H1 (cell line): ENCODE measurements around the gene PSMC2. TPM values are rescaled to one million over a fixed set of nuclear protein-coding genes. Genes with fewer than 3 reads are reported as not detected.
A peak's percentile ranks its signal among the peaks of the same experiment; 100 is the strongest.

Experiments
- ASH2L ChIP-seq: fragments of 200-600, 300-600 bp; sonication (generic); IDR thresholded peaks from one replicate; pipeline ENCODE4 v1.7.1; 2017; ENCODE audit warnings: low read length
- ATF3 ChIP-seq: IDR thresholded peaks from 2 replicates; pipeline ENCODE4 v1.6.1; 2011; ENCODE audit warnings: low read depth, mild to moderate bottlenecking, low read length; ENCODE audit not compliant: insufficient read depth
- CBX5 ChIP-seq: fragments of 300-800, 300-1000 bp; sonication (generic); IDR thresholded peaks from 2 replicates; pipeline ENCODE4 v1.7.1; 2016; ENCODE audit warnings: antibody characterized with exemption, low read length, low read depth
- CTCF ChIP-seq, 3 experiments: IDR thresholded peaks; 1 replicate in 2 of 3; 2 replicates in 1 of 3; pipeline versions ENCODE4 v1.5.1 to v1.6.1; 2011; ENCODE audit warnings: low read length in 3 of 3, mild to moderate bottlenecking in 3 of 3, inconsistent platforms in 2 of 3, low read depth in 1 of 3, moderate library complexity in 1 of 3; ENCODE audit not compliant: insufficient read depth in 1 of 3; ENCODE audit errors: control extremely low read depth in 1 of 3
- E2F6 ChIP-seq: IDR thresholded peaks from 2 replicates; pipeline ENCODE4 v1.6.1; 2012; ENCODE audit warnings: inconsistent platforms
- GTF2F1 ChIP-seq: IDR thresholded peaks from 2 replicates; pipeline ENCODE4 v1.6.1; 2012; ENCODE audit warnings: low read depth, low read length, improper control_type of control experiment, borderline replicate concordance
- JUN ChIP-seq: IDR thresholded peaks from 2 replicates; pipeline ENCODE4 v1.6.1; 2011; ENCODE audit warnings: low read depth, mild to moderate bottlenecking, improper control_type of control experiment, low read length
- KDM1A ChIP-seq: fragments of 200-600, 300-600 bp; sonication (generic); IDR thresholded peaks from 2 replicates; pipeline ENCODE4 v1.7.1; 2016; ENCODE audit warnings: mild to moderate bottlenecking, low read length, borderline replicate concordance
- MAFK ChIP-seq: IDR thresholded peaks from 2 replicates; pipeline ENCODE4 v1.6.1; 2012; ENCODE audit warnings: low read depth, mild to moderate bottlenecking, improper control_type of control experiment, low read length
- RNF2 ChIP-seq: fragments of 200-900, 300-1000 bp; sonication (generic); IDR thresholded peaks from 2 replicates; pipeline ENCODE4 v1.7.1; 2016; ENCODE audit warnings: borderline replicate concordance, low read depth, mild to moderate bottlenecking, antibody characterized with exemption, low read length; ENCODE audit not compliant: poor library complexity, severe bottlenecking; ENCODE audit errors: missing control alignments
- SAP30 ChIP-seq: fragments of 300-600 bp; sonication (generic); IDR thresholded peaks from 2 replicates; pipeline ENCODE4 v1.7.1; 2012; ENCODE audit warnings: low read length, moderate library complexity, mild to moderate bottlenecking, inconsistent platforms; ENCODE audit not compliant: insufficient read depth, insufficient replicate concordance
- SIRT6 ChIP-seq: IDR thresholded peaks from one replicate; pipeline ENCODE4 v1.7.1; 2012; ENCODE audit warnings: low read length, inconsistent platforms
- SIX5 ChIP-seq: IDR thresholded peaks from 2 replicates; pipeline ENCODE4 v1.6.1; 2011; ENCODE audit warnings: mild to moderate bottlenecking, low read depth, low read length
- SRF ChIP-seq: IDR thresholded peaks from 2 replicates; pipeline ENCODE4 v1.6.1; 2011; ENCODE audit warnings: mild to moderate bottlenecking, low read depth, low read length, moderate library complexity
- TBP ChIP-seq: IDR thresholded peaks from 2 replicates; pipeline ENCODE4 v1.6.1; 2011; ENCODE audit warnings: low read depth, low read length, improper control_type of control experiment
- USF2 ChIP-seq: IDR thresholded peaks from 2 replicates; pipeline ENCODE4 v1.6.1; 2011; ENCODE audit warnings: low read length, improper control_type of control experiment
- ZNF274 ChIP-seq: IDR thresholded peaks from 2 replicates; pipeline ENCODE4 v1.7.0; 2012; ENCODE audit warnings: low read length, borderline replicate concordance; ENCODE audit errors: extremely low read depth
- polyA plus RNA-seq, 7 experiments: library from polyadenylated mRNA; depleted of rRNA in 3 of 7; stranded (reverse) in 5 of 7; unstranded in 2 of 7; fragments of >200 nt in 5 of 7; fragments of 200-250 nt in 2 of 7; gene quantifications; 1 replicate in 5 of 7; 2 replicates in 1 of 7; 4 replicates in 1 of 7; pipeline versions ENCODE4 v1.2.1 to v1.2.3, GENCODE V29; 2011 to 2013; ENCODE audit warnings: missing spikeins in 2 of 7, mixed read lengths in 2 of 7
- total RNA-seq: library from RNA; stranded (reverse); fragmentation: NEBNext Ultra II Directional; extraction: Animal tissue kit (Norgen Biotek cat#: 25700); gene quantifications from 2 replicates; pipeline ENCODE4 v1.2.1, GENCODE V29; 2021

The PSMC2 gene
- total and polyA plus RNA-seq, 2 of the 8 experiments (the other 6 are each of a cell fraction or from before 2014, with no cell fraction given): 80.9 to 141 TPM

DNA sequence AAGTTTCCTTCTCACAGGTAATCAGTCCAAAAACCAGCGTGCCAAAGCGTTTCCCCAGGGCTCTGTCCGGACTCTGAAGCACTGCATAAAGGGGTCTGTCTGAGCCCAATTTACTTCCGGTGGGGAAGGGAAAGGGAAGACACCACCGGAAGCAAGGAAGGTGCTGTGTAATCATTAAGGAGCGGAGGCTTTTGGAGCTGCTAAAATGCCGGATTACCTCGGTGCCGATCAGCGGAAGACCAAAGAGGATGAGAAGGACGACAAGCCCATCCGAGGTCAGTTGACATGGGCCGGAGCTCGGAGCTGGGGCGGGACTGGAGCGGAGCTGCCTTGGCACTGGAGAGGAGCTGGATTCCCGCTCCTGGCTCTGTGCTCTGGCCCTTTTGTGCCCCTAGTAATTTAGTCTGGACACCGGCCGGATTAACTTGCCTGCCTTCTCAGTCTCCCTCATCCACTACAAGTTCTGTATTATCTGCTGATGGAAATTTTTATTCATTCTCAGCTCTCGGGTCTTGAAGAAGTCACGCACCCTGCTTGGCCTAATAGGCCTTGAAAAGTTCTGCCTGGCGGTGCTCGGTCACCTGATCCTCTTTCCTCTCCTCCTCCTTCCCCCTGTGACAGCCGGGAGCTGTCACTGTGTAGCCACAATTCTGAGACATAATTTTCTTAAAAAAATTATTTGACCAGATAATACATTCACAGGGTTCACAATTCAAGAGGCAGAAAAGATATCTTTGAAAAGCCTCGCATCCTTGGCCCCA lies at the start of gene PSMC2 (continued):
- TF ChIP-seq SIRT6 (no peak), CTCF (IDR thresholded peaks at IDR 0.05; ENCODE audit: control extremely low read depth in 1 of 3, insufficient read depth in 1 of 3, low read depth in 1 of 3, low read length in 3 of 3) (no peak), JUN (no peak), CBX5 (no peak), ZNF274 (no peak), GTF2F1 (no peak), RNF2 (no peak), SRF (no peak), MAFK (peak; percentile 81; the same call in 1 of the 2 replicates), E2F6 (0 out of 2 replicates have a peak, but pooled peaks have one; percentile 6), ATF3 (no peak), SAP30 (peak; percentile 96), SIX5 (no peak), KDM1A (no peak), USF2 (no peak), ASH2L (peak; percentile 77), TBP (peak; percentile 80)
